Hematopoietic multipotent progenitor cell treated with erythropoietin and hydrocortisone succinate and interleukin-3 and kit ligand, for 4 days (in vitro differentiated cells): ENCODE measurements around the gene FOXL2.

ENCODE experiments used
- DNase-seq: peaks from one replicate; pipeline ENCODE4 v3.0.0-alpha.2; 2015

Gene FOXL2

DNA sequence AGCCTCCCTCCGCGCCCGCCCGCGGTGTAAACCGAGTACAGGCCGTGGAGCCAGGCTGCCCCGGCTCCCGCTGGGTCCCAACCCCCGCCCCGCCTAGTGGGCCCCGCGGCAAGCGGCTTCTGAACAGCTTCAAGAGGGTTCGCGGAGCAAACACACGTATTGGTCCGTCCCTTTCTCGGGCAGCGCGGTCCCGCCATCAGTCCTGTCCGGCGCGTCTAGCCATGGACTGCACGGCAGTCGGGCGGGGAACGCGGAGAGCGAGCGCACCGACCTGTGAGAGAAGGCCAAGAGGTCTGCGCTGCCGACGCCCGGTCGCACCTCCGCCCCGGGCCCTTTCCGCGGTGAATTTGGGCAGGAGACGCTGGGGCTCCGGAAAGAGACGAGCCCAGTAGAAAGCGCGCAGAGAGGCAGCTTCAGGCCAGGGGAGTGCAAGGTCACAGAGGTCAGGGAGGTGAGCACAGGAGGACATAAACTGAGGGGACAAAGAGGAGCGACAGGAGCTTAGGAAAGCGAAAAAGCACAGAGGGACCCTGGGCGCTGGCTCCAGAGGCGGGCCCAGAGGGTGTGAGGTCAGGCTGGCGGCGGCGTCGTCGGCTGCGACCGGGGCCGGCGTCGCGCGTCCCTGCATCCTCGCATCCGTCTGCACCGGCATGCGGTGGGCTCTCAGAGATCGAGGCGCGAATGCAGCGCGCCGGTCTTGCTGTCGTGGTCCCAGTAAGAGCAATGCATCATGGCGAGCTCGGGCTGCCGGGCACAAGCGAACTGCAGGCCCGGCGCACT is 1.8 kb downstream of the FOXL2 start:
- DNase-seq: peak; percentile 46

GRCh38 chr3:138944654-138944928 is 2.3 kb downstream of the FOXL2 start:
- no peak for DNase-seq

DNA sequence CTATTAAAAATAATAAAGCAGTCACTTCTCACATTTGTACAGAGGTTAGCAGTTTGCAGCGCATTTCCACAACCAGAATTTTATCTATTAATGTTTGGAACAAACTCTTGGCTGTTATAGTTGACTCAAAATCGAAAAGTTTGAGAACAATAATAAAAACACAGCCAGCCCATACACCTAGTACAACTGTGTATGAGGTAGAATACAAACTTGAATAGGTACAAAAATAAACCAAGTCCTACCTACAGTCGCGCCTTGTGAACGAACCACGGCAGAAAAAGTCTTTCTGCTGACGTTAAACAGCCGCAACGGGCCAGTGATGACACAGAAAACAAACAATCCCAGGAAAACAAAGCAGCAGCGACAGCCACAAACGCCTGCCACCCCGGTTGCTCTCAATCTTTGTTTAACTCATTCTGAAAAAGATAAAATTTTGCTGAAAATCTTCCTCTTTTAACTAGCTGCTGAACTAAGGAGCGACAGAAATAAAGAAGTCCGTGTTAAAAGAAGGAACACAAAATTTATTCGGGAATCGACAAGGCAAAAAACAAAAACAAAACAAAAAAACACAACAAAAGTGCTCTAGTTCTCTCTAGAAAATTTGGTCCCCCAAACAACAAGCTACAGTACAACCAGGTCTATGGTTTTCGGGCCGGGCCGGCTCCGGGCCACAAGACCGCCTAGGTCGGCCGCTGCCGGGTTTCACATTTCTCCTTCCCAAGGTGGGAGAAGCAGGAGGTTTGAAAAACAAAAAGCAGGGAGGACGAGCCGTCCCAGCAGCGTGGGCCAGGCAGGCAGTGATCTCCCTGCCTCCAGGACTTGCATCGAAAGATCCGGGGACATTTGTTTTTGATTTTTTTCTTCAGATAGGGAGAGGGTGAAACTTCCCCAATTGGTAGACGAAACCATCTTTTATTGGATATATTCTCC is 2.9 kb downstream of the FOXL2 start:
- DNase-seq: no peak

DNA sequence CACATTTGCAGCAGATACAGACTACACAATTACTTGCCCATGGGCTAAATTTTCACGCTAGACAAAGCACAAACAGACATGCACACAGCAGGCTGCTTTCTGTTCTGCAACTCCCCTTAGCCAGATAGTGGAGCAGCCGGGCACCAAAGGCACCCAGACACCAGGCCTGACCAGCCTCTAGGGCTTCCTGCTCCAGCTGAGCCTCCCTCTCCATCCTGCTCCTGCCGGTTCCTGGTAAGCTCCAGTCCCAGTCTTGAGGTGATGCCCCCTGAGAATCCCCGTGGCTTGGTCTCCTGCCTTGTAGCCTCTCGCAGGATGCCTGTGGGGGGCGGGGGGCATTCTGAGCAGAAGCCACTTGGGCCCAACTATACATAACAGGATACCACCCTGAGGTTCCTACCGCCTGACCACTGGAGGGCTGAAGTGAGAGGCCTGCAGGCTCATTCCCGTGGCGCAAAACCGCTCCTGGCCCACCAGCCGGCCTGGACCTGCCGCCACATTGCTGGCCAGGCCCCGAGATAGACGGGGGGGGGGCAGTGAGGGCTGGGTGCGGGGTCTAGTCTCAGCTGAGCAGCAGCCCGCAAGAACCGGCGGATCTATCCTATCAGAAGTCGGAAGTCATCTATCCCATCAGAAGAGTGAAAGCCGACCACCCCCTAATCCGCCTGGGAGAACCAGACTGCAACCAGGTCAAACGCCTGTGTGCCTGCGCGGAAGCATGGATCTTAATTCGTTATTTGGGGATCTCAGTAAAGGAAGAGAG is 3.9 kb downstream of the FOXL2 start:
- no peak for DNase-seq

- DNase-seq: no peak
Measured at GRCh38 chr3:138942271-138942670, 4.7 kb downstream of the FOXL2 start.

DNA sequence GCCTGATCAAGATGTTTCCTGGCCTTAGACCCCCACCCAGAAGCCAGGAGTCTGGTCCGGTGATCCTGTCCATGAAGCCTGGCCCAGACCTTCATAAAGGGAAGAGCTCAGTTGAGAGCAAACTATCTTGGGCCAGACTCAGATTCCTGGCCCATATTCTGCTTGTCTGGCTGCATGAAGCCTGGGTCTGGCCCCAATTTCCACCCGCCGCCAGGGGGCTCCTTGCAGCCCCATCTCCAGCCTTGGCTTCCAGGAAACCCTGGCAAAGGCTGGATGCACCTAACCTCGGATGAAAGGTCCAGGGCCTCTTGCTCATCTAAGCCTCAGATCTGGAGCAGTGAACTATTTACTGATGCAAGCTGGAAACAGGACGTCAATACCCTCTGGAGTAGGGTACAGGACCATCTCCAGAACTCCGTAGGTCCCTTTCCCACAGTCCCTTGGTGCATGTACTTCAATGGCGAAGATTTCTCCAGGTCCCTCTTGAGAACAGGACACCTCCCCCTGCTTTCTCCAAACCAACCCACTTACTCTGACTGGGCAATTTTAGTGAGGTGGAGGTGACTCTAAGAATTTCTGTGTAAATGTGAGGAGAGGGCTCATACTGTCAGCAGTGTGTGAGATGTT is 5.6 kb downstream of the FOXL2 start:
- DNase-seq: peak; percentile 77

- no peak for DNase-seq
Measured at GRCh38 chr3:138940446-138940845, 6.5 kb downstream of the FOXL2 start.

DNA sequence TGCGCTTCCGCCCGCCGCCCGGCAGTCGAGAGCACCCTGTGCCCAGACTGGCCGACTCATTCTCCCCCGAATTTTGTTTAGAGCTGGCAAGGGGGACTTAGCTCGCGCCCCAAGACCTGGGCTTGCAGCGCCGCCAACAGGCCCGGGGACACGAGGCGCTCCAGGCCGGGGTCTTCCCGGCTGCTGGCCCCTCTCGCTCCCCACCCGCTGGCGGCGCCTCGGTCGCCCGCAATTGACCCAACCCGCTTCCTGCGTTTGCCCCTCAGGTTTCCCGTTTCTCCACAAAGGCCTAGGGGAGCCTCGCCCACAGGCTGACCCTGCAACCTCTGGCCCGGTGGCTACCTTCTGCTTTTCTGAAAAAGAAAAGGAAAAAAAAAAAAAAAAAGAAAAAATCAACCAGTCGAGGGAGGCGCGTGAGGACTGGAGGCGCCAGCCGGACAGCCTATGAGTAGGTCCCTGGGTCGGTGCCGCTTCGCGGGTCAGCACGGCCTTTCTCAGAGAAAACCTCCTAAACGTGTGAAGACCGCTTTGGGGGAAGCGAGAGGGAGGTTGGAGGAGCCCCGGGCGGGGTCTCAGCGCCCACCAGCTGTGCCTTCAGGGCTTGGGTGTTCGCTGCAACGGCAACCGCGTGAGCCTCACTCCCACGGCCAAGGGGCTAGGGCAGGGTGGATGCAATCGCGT is 7.2 kb downstream of the FOXL2 start:
- DNase-seq: peak; percentile 36

DNA sequence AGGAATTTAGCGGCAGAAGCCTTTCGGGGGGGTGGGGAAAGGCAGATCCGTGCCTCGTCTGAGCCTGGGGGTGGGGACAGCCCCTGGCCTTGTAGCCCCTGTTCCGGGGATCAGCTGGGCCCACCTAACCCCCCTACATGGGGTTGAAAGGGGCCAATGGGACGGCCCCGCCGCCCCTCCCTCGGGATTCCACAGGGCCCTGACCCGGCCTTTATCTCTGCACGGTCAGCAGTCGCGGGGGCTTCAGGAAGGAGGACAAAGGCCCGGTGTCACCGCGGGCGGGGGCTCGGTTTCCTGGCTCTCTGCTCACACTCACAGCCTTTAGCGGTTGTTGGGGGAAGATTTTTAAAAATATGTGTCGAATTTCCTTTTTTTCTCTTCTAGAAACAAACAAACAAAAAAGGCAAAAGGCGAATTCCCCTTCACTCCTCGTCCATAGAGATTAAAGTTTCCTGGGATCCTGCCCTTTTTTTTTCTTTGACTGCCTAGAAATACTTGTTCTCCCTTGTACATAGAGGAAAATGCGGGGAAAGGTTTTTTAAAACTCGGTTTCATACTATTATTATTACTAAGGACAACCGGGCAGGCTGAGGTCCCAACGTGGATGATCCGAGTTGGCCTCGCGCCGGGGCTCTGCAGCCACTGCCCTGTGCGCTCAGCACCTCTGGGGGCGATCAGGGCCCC is 7.9 kb downstream of the FOXL2 start:
- DNase-seq: no peak

GRCh38 chr3:138938056-138938876 is 8.7 kb downstream of the FOXL2 start:
- DNase-seq: peak; percentile 37

GRCh38 chr3:138937690-138938055 is 9.3 kb downstream of the FOXL2 start:
- no peak for DNase-seq

DNA sequence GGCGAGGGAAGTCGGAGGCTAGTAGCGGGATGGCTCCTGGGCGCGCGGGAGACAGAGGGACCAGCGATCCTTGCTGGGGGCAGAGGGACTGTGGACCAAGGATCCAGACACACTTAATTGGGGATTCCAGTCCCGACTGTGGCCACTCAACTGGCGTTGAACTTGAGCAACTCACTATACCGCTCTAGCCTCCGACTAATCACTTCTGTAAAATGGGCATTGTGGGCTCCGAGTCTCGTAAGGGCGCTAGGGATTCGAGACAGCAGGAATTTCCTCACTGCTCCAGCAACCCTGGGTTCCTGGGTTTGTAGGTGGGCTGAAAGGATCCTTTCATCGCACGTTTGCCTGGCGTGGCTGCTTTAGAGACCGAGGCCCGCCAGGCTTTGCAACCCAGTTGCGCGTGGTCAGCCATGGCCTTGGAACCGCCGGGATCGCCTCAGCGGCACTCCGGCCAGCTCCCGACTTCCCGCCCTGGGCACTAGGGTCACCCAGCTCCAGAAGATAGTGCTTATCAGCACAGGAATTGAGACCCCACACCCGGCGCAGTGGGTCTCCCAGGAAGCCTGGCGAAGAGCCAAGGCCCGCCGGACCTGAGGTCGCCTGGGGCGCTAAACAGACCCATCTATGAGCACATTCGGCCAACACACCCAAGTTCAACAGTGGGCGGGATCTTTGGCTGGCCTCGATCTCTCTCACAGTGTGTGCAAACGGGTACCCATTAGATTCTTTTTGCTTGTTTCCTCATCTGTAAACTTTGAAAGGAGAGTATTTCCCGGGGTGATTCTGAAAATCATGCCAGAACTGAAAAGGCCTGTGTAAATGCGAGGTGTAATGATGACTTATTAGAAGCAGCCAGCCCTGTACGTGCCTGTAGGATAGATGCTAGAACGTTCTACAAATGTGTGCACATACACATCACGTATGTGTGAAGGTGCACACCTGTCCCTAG is 9.9 kb downstream of the FOXL2 start:
- DNase-seq: peak; percentile 34

GRCh38 chr3:138935863-138936740 is 10.8 kb downstream of the FOXL2 start:
- peak; percentile 79 for DNase-seq

- no peak for DNase-seq
Measured at GRCh38 chr3:138935505-138935862, 11.5 kb downstream of the FOXL2 start.

- DNase-seq: no peak
Measured at GRCh38 chr3:138933981-138934691, 12.8 kb downstream of the FOXL2 start.

GRCh38 chr3:138933068-138933668 is 13.8 kb downstream of the FOXL2 start:
- no peak for DNase-seq

GRCh38 chr3:138928727-138929372 is 18.1 kb downstream of the FOXL2 start:
- no peak for DNase-seq
